Lower leg skin (tissue), 3 donors: Measurements from ENCODE around the gene TPD52L3.

ENCODE experiments used
- CTCF ChIP-seq, 3 donors: fragments of 450-650 bp; IDR thresholded peaks; one replicate each; pipeline ENCODE4 v1.5.1; 2016; ENCODE audit warnings: antibody characterized with exemption in 3 of 3, mild to moderate bottlenecking in 3 of 3, moderate library complexity in 2 of 3
- POLR2A ChIP-seq, 2 donors: fragments of 450-650 bp; IDR thresholded peaks; one replicate each; pipeline ENCODE4 v1.6.1; 2016 to 2017; ENCODE audit warnings: antibody characterized with exemption in 2 of 2, mild to moderate bottlenecking in 1 of 2, moderate library complexity in 1 of 2

GRCh38 chr9:6330958-6331634 is 2.9 kb downstream of the TPD52L3 start:
- TF ChIP-seq CTCF (IDR thresholded peaks at IDR 0.05), result no peak
- TF ChIP-seq POLR2A (IDR thresholded peaks at IDR 0.05), result no peak
